Activated naive CD4-positive, alpha-beta T cell treated with Interleukin-2 at 50 U/mL for 16 hours (primary cell): ENCODE data around the gene KCNH5.

Experiments used
- DNase-seq: peaks from one replicate; pipeline ENCODE4 v3.0.0-alpha.2; 2020

Gene KCNH5, protein sequence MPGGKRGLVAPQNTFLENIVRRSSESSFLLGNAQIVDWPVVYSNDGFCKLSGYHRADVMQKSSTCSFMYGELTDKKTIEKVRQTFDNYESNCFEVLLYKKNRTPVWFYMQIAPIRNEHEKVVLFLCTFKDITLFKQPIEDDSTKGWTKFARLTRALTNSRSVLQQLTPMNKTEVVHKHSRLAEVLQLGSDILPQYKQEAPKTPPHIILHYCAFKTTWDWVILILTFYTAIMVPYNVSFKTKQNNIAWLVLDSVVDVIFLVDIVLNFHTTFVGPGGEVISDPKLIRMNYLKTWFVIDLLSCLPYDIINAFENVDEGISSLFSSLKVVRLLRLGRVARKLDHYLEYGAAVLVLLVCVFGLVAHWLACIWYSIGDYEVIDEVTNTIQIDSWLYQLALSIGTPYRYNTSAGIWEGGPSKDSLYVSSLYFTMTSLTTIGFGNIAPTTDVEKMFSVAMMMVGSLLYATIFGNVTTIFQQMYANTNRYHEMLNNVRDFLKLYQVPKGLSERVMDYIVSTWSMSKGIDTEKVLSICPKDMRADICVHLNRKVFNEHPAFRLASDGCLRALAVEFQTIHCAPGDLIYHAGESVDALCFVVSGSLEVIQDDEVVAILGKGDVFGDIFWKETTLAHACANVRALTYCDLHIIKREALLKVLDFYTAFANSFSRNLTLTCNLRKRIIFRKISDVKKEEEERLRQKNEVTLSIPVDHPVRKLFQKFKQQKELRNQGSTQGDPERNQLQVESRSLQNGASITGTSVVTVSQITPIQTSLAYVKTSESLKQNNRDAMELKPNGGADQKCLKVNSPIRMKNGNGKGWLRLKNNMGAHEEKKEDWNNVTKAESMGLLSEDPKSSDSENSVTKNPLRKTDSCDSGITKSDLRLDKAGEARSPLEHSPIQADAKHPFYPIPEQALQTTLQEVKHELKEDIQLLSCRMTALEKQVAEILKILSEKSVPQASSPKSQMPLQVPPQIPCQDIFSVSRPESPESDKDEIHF

DNA sequence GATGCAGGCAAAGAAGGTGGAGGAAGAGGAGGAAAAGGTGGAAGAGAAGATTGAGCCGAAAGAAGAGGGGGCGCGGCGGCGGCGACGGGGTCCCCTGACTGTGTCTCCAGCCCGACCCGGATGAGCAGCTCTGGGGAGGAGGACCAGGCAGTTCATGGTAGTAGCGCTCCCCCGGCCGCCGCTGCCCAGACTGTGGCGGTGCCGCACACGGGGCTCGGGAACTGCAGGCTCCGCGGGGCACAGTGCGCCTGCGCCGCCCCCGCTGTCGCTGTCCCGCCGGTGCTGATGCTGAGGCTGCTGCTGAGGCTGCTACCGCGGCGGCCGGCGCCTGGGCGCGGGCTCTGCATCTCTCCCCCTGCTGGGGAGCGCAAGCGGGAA is at the start of gene KCNH5:
Gene KCNH5 (minus strand): TSS at position 225 of the 378 bp plus-strand sequence. CDS start 272 bp downstream, outside the sequence.
- no peak for DNase-seq

DNA sequence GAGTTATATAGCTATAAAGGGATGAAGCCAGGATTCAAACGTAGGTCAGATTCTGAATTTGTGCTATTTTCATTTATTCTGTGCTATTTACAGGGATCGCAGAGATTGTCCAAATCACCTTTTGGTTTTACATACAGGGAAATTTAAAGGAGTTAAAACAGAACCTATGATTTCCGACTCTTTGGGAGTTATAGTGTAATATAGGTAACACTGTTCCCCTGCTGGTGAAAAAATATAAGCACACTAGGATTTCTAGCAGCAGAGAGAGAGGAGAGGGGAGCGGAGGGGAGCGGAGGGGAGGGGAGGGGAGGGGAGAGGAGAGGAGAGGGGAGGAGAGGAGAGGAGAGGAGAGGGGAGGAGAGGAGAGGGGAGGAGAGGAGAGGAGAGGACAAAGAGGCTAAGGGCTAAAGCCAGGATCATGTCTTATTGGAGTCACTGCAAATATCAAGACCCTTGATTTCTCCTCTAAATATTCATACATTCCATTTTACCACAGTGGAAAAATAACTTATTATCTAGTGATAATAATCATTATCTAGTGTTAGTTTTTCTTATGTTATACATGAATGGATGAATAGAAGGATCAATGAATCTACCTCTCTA is 46.2 kb upstream of the KCNH5 start:
- no peak for DNase-seq

DNA sequence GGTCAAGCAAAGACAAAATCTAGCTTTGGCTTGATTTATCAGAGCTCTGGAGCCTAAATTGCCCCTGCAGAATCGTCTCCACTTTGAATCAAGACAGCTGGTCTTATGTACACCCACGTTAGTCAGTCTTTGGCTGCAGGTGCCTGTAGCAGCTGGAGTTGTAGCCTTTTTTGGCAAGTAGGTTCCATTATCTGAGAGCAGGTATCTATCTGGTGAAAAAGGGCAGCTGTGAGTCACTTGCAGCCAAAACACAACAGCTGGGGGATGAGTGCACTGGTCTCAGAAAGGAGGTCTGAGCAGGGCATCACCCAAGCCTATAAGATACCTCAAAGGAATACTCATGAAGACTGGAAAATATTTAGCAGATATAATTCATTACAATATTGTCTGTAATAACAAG is 43.6 kb upstream of the KCNH5 start:
- no peak for DNase-seq

DNA sequence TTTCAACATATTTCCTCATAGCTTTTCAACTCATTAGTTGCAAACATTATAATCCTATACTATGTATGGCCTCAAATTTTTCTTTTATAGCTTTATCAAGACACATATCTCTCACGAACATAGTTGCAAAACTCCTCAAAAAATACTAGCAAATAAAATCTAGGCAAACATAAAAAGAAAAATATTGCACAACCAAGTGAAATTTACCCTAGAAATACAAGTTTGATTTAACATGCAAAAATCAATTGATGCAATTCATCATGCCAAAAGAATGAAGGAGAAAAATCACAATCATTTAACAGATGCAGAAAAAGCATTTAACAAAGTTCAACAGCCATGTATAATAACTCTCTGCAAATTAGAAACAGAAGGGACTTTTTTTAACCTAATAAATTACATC is 33.3 kb upstream of the KCNH5 start:
- DNase-seq, result no peak

DNA sequence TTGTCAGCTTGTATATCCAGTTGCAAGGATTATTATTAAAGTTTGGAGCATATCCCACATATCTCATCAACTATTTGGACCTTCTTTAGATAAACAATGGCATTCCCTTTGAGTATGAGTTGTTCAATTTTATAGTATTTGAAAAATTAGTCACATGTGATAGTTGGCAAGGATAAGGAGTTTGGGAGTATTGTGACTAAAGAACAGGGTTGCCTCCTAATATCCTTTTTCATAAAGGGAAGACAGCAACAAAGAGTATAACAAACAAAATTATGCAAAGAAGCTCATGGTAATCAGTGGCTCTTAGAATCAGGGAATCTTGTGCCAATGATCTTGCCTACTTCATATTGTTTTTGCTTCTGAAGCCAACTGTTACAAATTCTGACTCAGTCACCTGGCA is 31.2 kb upstream of the KCNH5 start:
- DNase-seq, result no peak

DNA sequence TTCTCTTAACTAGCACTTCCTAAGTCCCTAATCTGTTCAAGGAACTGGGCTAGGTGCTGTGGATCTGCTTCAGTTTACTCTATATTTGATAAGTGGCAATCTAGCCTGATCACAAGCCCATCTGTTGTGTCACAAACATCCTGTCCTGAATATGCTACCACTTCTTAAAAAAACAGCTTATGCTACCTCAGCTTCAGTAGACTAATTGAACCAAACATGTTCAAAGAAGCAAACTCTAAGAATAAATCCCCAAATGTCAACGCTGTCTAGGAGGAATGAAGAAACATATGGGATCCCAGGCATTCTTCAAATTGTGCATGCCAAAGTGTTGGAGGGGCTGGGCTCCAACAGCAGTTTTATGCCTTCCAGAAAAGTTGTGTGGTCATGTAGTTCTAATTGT is 10.4 kb upstream of the KCNH5 start:
- no peak for DNase-seq

DNA sequence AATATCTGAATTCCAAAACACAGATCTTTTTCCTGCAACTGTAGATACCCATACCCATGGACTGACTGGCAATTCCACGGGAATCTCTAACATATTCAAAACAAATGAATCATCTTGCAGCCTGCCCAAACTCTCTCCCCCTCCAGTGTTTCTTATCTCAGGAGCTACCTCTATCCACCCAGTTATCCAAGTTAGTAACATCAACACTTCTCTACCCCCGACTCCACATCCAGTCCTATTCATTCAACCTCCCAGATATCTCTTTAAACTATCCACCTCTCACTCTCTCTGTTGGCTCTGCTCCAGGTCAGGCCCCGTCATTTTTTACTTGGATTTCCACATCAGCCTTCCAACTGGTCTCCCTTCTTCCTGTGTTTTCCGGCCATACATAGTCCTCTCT is 6.7 kb upstream of the KCNH5 start:
- no peak for DNase-seq

DNA sequence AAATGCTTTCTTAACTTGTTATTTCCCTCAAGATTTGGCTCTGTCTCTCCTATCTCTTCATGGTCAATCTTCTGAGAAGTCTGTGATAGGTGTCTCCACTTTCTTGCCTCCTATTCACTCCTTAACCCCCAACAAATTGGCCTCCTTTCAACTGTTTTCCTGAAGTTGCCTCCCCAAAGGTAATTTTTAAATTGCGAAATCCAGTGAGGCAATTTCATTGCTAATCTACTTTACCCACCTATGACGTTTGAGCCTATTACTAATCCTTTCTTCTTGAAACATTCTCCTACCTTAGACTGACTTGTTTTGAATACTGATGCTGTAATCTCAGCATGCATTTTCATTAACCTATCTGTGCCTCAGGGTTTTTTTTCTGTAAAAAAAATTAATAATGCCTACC is 6.0 kb upstream of the KCNH5 start:
- no peak for DNase-seq

DNA sequence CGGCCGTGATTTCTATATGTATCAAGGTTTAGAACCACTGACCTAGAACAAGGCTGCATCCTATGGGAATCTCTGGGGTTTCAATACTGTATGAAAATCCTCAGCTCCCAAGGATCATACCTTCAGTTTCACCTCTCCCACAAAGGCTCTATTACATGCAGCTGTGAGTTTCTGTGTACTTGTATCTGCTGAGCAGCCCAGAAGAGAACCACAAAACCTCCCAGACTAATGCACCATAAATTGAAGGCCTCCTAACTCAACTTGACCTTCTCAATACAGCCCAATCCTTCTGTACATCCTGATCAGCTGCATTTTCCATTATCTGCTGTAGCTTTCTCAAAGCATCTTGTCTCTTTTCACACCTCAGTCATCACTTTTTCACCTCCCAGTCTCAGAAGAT is 5.4 kb upstream of the KCNH5 start:
- DNase-seq, result no peak

DNA sequence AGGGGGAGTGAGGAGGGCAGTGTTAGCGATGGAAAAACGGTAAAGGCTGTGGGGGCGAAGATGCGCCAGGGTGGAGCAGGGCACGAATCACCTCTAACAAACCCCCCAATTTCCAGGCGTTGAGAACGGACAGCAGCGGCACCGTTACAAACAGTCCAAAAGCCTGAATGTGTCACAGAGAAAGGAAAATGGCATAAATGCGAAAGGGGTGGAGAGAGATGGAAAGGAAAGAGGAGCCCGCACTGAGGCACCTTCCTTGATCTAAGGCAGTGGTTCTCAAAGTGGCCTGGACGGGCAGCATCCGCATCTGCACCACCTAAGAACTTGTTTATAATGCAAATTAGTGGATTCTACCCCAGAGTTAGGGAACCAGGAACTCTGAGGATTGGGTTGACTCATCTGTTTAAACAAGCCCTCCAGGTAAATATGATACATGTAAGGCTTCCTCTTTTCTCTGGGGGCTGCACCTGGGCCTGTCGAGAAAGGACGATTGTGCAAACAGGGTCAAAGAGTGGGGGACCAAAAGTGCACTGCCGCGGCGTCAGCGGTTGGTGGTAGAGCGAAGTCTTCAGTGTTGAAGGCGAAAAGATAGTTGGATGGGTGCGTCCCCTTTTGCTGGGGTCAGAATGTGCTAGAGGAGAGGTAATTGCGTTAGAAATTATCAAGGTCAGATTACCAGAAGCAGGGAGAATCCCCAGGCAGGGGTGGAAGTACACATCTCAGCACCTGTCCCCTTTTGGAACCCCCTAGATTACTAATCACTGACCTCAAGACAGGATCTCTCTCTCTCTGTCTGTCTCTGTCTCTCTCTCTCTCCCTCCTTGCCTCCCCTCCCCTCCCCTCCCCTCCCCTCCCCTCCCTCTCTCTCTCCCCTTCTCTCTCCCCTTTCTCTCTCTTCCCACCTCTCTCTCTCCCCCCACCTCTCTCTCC is 1.3 kb upstream of the KCNH5 start:
- DNase-seq, result no peak

DNA sequence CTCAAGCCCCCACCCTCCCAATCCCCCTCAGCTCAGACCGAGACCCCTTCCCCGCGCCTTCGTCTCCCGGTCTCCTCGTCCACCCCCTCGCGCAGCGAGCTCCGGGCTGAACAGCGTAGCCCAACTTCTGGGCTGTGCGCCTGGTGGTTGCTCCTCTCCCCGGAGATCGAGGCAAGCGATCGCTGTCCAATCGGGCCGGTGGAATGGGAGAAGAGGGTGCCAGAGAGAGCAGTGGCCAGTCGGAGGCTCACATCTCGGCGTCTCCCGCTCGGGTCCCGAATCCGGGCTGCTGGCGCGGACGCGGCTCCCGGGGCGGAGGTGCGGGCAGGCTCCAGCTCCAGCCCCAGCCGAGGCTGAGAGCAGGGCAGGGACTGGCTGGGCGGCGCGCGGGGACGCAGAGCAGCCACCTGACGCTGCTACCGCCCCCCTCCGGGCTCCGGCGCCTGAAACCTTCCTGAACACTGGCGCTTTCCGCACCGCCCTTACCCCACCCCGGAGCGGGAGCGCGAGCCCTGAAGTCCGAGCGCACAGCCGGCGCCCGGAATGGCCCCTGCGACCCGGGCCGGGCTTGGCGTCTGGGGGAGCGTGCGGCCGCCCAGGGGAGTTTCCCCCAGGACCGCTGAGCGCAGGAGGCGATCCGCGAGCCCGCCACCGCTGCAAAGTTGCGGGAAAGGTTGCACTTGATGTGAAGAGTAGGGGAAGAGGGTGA is 508 bp upstream of the KCNH5 start:
- no peak for DNase-seq

DNA sequence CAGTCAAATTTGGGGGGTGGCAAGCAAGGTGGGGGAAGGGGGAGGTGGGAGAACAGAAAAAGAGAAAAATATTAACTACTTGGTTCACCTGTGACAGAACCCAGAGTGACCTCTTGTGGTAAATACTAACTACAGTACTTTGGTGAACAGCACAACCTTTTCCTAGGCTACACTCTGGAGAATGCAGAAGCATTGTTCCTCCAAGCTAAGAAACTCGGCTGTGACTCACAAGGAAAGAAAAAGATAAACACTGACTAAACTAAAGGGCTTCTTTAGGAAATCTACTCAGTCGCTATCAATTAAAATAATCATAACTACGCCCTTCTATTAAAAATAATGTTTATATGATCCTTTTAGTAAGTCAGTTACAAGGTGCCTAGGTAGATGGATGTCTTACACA is 5.4 kb downstream of the KCNH5 start:
- DNase-seq, result no peak

DNA sequence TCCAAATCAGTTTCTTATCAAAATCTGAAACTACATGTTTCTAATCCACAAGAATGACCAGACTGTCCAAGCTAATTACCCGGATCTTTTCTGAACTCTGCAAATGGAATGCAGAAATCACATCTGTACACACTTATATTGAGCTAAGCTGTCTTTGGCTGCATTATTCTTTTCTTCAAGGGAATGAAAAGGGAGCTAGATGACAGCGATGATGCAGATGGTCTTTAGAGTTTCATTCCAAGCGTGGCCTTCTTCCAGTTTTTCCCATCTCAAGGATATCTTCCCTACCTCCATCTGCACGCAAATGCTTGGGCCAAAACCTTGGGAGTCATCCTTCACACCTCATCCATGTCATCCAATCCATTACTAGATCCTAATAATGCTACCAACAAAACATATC is 12.6 kb downstream of the KCNH5 start:
- DNase-seq, result no peak

DNA sequence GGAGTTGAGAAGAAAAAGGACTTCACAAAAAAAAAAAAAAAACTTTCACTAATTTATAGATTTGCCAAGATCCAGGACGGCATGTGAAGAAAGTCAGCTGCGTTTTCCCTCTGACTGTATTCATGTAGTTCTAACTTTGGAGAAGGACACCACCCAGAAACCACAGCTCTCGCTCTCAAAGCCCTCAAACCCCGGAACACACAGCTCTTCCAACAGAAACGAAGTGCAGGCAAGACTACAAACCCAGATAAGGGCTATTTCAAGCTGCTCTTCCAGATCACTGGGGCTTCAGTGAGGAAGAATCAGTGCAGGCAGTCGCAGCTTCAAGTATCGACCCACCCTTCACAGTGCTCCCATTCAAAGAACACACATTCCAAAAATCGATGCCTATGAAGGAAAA is 13.2 kb downstream of the KCNH5 start:
- DNase-seq, result no peak

DNA sequence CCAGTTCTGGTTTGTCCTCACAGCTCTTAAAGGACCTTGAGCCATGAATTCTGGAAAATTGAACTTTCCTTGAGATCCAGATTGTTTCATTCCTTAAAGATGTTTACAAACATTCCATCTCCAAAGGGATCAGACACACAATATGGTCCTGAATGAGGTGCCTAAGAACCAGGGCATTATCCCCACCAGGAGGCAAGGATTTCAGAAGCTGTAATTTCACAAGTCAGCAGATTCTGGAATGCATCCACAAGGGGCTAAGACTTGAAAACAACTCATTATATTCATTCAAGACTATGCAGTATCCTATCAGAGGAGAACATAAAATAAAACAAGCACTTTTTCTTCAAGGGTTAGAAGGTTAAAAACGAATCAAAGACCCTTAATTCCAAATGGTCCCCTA is 15.1 kb downstream of the KCNH5 start:
- no peak for DNase-seq

DNA sequence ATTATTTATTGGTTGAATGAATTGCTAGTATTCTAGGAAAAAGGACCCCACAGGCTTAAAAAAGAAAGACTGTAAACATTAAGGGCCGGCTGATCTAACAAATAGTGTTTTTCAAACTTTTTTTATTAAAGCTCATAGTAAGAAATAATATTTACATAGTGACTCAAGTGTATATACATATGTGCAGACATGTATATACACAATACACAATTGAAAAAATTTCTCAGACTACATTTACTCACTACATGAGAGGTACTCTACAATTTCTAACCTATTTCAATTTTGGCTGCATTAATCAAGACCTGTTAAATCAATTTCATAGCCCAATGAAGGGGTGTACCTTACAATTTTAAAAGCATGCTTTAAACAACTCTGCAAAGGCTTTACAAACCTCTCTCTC is 17.5 kb downstream of the KCNH5 start:
- no peak for DNase-seq

DNA sequence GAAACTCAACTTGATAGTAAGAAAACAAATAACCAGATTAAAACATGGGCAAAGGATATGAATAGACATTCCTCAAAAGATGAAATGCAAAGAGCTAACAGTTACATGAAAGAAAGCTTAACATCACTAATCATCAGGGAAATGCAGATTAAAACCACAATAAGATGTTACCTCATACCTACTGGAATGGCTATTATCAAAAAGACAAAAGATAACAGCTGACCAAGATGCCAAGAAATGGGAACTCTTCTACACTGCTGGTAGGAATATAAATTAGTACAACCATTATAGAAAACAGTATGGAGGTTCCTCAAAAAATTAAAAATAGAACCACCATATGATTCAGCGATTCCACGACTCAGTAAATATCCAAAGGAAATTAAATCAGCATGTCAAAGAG is 18.8 kb downstream of the KCNH5 start:
- no peak for DNase-seq

DNA sequence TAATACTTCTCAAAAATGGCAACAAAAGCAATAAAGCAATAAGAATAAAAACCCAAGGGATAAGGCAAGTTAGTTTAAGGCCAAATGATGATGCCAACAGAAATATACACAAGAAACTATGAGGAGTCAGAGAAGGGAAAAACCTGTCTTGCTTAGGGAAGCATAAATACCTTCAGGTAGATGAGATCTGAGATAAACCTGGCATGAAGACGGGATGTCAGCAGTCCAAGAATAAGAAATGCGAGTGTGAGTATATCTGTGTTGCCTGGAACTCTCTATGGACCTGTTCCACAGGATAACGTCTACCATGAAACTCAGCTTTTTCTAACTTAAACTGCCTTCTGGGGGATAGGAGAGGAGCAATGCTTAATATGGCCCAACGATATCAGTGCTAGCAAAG is 30.6 kb downstream of the KCNH5 start:
- DNase-seq, result no peak

DNA sequence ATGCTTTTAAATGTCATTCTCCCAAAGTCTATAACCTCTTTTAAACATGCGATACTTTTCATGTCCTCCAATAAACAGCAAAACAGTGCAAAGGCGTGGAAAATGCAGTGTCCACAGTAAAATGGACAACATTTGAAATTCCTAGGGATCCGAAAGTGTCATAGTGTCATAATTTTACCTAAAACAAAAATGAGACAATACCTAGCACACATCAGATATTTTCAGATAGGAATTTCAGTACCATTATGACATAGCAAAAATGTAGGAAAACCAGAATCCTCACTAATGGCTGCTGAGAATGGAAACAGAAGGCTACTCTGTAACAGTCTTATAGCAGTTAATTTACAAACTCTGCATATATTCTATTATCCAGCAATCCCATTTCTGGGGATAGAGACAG is 33.1 kb downstream of the KCNH5 start:
- DNase-seq, result no peak

DNA sequence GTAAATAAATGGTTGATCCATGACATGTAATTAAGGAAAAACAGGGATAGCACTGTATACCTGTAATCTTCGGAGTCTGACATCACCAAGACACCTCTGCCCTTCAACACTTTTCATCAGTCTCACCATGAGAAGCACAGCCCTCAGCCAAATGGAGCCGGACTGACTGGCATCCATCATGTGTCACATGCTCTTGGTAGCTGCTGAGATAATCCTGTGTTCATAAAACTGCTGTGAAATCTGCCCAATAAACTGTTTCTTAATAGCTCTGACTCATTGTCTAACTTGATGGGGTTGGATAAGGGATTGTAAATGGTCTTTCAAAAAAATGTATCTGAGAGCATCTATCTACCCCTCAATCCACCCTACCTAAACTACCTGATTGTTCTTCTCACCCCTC is 33.6 kb downstream of the KCNH5 start:
- DNase-seq, result no peak

DNA sequence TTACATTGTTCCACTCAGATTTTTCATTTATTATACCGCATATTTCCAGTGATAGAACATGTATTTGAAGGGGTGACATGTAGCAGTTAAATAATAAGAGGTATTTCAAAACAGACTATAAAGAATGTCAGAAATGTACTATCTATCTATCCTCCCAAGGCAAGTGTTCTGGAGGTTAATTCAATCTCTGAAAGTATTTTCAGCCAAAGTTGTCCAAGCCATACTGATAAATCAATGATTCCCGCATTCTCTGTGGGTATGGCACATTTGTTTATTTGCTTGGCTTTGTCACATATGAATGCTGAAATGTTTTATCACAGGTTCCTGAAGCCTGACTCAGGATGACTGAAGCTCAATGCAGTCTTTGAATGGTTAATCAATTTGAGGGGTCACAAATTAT is 35.8 kb downstream of the KCNH5 start:
- DNase-seq, result no peak

DNA sequence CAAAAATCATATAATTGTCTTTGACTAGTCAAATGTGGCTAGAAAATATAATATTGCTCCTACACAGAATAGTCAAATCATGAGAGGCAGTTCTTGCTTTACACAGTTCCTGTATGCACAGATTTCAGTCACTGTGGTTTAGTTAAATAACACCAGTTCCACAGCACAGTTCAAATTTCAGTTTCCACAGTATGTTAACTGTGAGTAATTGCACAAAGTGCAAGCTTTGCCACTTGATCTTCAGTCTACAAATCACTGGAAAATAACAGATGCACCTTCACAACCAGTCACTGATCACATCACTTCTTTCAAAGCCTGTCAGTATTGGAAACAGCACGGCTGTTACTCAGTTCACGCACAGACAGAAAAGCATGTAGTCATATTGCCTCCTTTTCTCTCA is 38.7 kb downstream of the KCNH5 start:
- DNase-seq, result no peak
